HTR-8/SVneo (cell line): Measurements from ENCODE around the gene PTPRD.

Experiments used
- DNase-seq: peaks from one replicate; pipeline ENCODE4 v3.0.0; 2011; ENCODE audit warnings: low spot score, mixed read lengths; ENCODE audit not compliant: insufficient read length
- FAIRE-seq: peaks from 2 replicates; lab custom pipeline; 2011; peaks lifted over from hg19 to GRCh38; lab: Jason Lieb, UNC

Gene PTPRD

GRCh38 chr9:8266861-8267260 is 2345.9 kb downstream of the PTPRD start:
- DNase-seq = no peak
- FAIRE-seq = no peak

DNA sequence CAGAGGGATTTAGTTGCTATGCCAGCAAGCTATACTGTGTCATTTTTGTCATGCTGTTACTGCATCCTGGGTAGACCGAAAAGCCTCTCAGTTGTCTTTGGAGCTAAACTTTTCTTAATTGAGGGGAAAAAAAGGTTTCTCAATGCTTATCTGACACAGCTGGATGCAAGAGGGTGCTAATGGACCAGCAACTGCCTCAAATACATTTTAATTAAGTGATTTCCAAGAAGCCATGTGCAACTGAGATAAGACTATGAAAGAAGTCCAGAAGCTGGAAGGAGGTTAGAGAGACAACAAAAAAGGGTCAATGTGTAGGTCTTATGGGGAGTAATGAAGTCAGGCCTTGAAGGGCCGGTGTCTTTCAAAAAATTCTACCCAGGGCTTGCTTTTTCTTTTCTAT is 2347.5 kb downstream of the PTPRD start:
- no peak for DNase-seq
- no peak for FAIRE-seq
